ENCODE data around the gene MYO5B.

DNA sequence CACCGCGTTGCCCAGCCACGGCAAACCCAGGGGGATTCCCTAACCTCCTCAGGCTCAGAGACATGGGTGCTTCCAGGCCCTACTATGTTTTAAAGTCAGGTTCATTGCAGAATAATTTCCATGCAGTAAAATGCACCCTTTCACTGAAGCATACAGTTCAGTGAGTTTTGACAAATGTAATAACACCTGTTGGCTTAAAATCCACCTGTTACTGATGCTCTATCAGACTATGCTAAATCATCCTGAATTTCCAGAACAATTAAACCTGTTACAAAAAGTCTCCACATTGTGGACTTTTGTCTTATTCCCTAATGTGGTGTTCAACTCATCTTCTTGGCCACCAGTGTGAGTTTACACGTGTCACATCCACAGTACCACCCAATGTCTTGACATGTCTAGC is 234.6 kb downstream of the MYO5B start:
- TF ChIP-seq CTCF (IDR thresholded peaks at IDR 0.05; ENCODE audit: low read length): no peak
- no peak for TF ChIP-seq EZH2 (optimal IDR thresholded peaks at IDR 0.05; ENCODE audit: low read depth, low read length)
- TF ChIP-seq EZH2phosphoT487 (IDR thresholded peaks at IDR 0.05; ENCODE audit: low read length): no peak
